A549 treated with AZD9567 at 1 μM for 4 hours (cell line): ENCODE data around the gene OR51V1. TPM values are rescaled to one million over a fixed set of nuclear protein-coding genes. Genes with fewer than 3 reads are reported as not detected.

ENCODE experiments used
- total RNA-seq: library from RNA; stranded (reverse); fragments of 200-300 nt; extraction: Qiagen RNA extraction; gene quantifications from 5 replicates; pipeline ENCODE4 v1.2.3, GENCODE V29; 2022; ENCODE audit not compliant: insufficient read depth

Gene OR51V1, protein sequence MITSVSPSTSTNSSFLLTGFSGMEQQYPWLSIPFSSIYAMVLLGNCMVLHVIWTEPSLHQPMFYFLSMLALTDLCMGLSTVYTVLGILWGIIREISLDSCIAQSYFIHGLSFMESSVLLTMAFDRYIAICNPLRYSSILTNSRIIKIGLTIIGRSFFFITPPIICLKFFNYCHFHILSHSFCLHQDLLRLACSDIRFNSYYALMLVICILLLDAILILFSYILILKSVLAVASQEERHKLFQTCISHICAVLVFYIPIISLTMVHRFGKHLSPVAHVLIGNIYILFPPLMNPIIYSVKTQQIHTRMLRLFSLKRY
- not detected in 5 replicates for total RNA-seq

DNA sequence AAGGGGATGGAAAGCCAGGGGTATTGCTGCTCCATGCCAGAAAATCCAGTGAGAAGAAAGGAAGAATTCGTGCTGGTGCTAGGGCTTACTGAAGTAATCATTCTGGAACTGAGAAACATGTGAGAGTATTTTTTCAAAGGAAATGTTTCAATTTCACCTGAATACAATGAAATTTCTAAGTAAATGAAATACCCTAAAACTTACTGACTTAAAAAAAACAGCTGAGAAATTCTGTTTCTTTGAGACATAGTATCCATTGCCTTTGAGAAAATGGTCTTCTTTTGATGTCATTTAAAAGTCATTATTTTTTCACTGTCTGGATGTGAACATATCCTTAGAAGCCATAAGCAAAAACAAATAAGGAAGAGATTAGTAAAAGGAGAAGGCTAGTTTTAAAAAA is at the start of gene OR51V1:
TSS of gene OR51V1 (minus strand) at position 101 of the 400 bp plus-strand sequence. CDS start at position 101, 0 bp downstream.

DNA sequence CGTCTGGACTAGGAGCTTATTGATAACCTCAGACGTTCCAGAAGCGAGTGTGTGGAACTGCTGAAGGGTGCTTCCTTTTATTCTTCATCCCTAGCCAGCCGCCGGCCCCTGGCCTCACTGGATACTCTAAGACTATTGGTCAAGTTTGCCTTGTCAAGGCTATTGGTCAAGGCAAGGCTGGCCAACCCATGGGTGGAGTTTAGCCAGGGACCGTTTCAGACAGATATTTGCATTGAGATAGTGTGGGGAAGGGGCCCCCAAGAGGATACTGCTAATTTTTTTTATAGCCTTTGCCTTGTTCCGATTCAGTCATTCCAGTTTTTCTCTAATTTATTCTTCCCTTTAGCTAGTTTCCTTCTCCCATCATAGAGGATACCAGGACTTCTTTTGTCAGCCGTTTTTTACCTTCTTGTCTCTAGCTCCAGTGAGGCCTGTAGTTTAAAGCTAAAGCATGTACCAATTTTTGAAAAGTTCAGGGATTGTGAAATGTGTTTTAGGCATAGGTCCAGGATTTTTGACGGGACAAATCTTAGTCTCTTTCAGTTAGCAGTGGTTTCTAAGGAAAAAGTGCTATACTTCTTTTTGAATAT is 49.4 kb upstream of the OR51V1 start, which contains the start of gene HBG1:
TSS of gene HBG1 (minus strand) at position 51 of the 590 bp plus-strand sequence. CDS start 53 bp downstream, outside the sequence.

DNA sequence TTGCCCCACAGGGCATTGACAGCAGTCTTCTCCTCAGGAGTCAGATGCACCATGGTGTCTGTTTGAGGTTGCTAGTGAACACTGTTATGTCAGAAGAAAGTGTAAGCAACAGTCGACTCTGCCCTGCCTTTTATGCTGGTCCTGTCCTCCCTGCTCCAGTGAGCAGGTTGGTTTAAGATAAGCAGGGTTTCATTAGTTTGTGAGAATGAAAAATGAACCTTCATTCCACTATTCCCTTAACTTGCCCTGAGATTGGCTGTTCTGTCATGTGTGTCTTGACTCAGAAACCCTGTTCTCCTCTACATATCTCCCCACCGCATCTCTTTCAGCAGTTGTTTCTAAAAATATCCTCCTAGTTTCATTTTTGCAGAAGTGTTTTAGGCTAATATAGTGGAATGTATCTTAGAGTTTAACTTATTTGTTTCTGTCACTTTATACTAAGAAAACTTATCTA is 33.9 kb upstream of the OR51V1 start, which contains the start of gene HBD:
TSS of gene HBD (minus strand) at position 103 of the 454 bp plus-strand sequence. CDS start at position 53, 50 bp downstream.

DNA sequence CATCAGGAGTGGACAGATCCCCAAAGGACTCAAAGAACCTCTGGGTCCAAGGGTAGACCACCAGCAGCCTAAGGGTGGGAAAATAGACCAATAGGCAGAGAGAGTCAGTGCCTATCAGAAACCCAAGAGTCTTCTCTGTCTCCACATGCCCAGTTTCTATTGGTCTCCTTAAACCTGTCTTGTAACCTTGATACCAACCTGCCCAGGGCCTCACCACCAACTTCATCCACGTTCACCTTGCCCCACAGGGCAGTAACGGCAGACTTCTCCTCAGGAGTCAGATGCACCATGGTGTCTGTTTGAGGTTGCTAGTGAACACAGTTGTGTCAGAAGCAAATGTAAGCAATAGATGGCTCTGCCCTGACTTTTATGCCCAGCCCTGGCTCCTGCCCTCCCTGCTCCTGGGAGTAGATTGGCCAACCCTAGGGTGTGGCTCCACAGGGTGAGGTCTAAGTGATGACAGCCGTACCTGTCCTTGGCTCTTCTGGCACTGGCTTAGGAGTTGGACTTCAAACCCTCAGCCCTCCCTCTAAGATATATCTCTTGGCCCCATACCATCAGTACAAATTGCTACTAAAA is 26.3 kb upstream of the OR51V1 start, which contains the start of gene HBB:
TSS of gene HBB (minus strand) at position 340 of the 579 bp plus-strand sequence. CDS start at position 290, 50 bp downstream.

DNA sequence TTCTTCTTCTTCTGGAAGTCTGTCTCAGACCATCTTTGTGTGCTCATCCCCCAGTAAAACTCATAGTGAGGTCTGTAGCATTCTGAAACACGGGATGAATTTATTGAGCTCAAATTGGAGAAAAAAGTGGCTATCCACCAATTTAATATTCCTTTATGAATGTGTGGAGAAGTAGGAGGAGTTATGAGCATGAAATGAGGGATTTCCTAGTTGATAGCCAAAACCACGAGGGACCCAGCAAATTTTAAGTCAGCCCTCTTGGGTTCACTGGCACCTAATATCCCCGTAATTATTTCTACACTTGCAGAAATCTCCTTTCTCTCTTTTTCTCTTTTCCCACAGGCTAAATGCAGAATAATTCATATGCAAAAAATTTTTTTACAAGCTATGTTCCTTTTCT is 45.8 kb downstream of the OR51V1 start, which contains the start of gene OR52A1:
TSS of gene OR52A1 (minus strand) at position 101 of the 400 bp plus-strand sequence. CDS start 2,388 bp downstream, outside the sequence.

Other genes starting within 250 kb of the OR51V1 start
- not detected in 5 replicates for gene OR51A2, start 245.0 kb downstream of the OR51V1 start, total RNA-seq
- not detected in 5 replicates for gene OR51L1, start 205.8 kb downstream of the OR51V1 start, total RNA-seq
- not detected in 5 replicates for gene OR52J3, start 154.2 kb downstream of the OR51V1 start, total RNA-seq
- gene OR52E2, start 141.1 kb downstream of the OR51V1 start, total RNA-seq, result not detected in 5 replicates
- gene OR52E1, start 131.1 kb downstream of the OR51V1 start, total RNA-seq, result not detected in 5 replicates
- gene OR52A5, start 62.3 kb downstream of the OR51V1 start, total RNA-seq, result not detected in 5 replicates
- not detected in 5 replicates for gene OR52A1, start 45.9 kb downstream of the OR51V1 start, total RNA-seq
- gene HBB, start 26.4 kb upstream of the OR51V1 start, total RNA-seq, result not detected in 5 replicates
- gene HBD, start 33.8 kb upstream of the OR51V1 start, total RNA-seq, result not detected in 5 replicates
- gene HBG1, start 49.2 kb upstream of the OR51V1 start, total RNA-seq, result not detected in 5 replicates
- gene HBG2, start 54.1 kb upstream of the OR51V1 start, total RNA-seq, result not detected in 5 replicates
- gene HBE1, start 69.3 kb upstream of the OR51V1 start, total RNA-seq, result not detected in 5 replicates
- not detected in 5 replicates for gene OR51B4, start 101.3 kb upstream of the OR51V1 start, total RNA-seq
- gene OR51B2, start 123.6 kb upstream of the OR51V1 start, total RNA-seq, result not detected in 5 replicates
- gene OR51B5, start 142.8 kb upstream of the OR51V1 start, total RNA-seq, result 0.09 TPM in 1 of 5 replicates, not detected in the others
- not detected in 5 replicates for gene OR51B6, start 150.8 kb upstream of the OR51V1 start, total RNA-seq
- not detected in 5 replicates for gene OR51M1, start 183.1 kb upstream of the OR51V1 start, total RNA-seq
- not detected in 5 replicates for gene OR51Q1, start 221.4 kb upstream of the OR51V1 start, total RNA-seq
- not detected in 5 replicates for gene OR51I1, start 240.8 kb upstream of the OR51V1 start, total RNA-seq
- not detected in 5 replicates for gene OR51I2, start 248.6 kb upstream of the OR51V1 start, total RNA-seq